AG10803 (cell line): ENCODE measurements around the gene PSORS1C2.
A peak's percentile ranks its signal among the peaks of the same experiment; 100 is the strongest.

Experiments used
- DNase-seq: peaks from one replicate; pipeline ENCODE4 v3.0.0; 2010; ENCODE audit warnings: low read depth
- H3K4me3 ChIP-seq: 2 replicates; pipeline ENCODE4 v1.5.1; 2011; ENCODE audit warnings: mild to moderate bottlenecking, low read length, control low read depth
- TF ChIP-seq, protein P1 (sequence below): conservative IDR thresholded peaks from 2 replicates; pipeline ENCODE4 v1.5.1; 2011; ENCODE audit warnings: mild to moderate bottlenecking, low read length, control low read depth, inconsistent platforms

PSORS1C2 gene

DNA sequence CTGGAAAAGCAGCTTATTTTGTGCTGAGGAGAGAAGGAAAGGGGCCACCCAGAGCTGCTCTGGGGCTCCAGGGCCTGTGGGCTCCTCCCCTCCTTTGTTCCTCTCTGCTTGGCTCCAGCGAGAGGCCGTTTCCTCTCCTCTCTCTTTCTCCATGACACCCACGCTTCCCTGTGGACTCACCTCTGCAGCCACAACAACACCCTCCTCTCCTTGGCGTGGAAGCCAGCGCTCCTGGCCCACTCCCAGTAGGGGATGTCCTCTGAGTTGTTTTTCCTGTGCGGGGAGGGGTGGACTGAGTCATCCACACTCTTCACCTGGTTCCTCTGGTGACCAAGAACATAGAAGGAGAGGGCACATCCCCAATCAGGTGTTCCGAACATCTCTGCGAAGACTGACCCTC, 13.7 kb downstream of the PSORS1C2 start:
- TF ChIP-seq, protein P1, sequence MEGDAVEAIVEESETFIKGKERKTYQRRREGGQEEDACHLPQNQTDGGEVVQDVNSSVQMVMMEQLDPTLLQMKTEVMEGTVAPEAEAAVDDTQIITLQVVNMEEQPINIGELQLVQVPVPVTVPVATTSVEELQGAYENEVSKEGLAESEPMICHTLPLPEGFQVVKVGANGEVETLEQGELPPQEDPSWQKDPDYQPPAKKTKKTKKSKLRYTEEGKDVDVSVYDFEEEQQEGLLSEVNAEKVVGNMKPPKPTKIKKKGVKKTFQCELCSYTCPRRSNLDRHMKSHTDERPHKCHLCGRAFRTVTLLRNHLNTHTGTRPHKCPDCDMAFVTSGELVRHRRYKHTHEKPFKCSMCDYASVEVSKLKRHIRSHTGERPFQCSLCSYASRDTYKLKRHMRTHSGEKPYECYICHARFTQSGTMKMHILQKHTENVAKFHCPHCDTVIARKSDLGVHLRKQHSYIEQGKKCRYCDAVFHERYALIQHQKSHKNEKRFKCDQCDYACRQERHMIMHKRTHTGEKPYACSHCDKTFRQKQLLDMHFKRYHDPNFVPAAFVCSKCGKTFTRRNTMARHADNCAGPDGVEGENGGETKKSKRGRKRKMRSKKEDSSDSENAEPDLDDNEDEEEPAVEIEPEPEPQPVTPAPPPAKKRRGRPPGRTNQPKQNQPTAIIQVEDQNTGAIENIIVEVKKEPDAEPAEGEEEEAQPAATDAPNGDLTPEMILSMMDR = no peak
- DNase-seq = no peak
- no peak overlapping the region for H3K4me3 ChIP-seq

DNA sequence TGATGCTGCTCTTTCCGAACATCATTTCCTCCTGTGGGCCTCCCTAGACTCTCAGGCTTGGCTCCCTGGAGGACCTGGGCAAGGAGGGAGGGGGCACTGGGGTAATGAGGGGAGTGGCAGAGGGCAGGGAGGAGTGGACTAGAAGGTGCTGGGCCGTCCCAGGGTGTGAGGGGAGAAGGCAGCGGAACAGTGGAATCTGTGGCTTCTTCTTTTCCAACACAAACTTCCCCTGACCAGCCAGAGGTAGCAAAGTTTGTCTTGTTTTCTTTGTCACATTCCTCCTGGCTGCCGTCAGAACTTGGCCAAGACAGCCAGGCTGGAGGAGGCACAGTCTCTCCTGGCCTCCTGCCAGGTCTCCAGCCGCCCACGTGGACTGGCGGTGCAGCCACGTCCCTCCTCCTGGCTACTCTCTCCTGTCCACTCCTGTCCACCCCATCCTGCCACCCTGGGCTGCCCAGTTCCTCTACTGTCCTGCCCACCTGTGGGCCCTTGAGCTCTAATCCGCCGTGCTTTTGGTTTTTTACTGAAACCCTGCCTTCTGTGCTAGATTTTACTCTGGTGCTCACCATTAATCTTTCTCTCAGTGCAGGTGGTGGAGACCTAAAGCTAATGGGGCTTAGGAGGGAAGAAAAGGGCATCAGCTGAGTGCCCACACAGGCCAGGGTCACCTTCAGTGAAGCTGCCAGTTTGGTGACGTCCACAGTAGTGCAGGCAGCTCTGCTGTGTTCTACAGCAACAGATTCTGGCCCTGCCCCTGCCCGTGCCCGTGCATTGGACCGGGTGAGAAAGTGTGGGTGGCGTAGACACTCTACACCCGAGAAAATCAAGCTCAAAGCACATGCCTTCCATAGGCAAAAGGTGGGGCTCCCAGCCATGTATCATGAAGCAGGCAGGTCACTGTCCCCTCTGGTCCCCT, 15.8 kb downstream of the PSORS1C2 start:
- DNase-seq = peak; percentile 87
- H3K4me3 ChIP-seq = no peak overlapping the region
- TF ChIP-seq, protein P1 = no peak

DNA sequence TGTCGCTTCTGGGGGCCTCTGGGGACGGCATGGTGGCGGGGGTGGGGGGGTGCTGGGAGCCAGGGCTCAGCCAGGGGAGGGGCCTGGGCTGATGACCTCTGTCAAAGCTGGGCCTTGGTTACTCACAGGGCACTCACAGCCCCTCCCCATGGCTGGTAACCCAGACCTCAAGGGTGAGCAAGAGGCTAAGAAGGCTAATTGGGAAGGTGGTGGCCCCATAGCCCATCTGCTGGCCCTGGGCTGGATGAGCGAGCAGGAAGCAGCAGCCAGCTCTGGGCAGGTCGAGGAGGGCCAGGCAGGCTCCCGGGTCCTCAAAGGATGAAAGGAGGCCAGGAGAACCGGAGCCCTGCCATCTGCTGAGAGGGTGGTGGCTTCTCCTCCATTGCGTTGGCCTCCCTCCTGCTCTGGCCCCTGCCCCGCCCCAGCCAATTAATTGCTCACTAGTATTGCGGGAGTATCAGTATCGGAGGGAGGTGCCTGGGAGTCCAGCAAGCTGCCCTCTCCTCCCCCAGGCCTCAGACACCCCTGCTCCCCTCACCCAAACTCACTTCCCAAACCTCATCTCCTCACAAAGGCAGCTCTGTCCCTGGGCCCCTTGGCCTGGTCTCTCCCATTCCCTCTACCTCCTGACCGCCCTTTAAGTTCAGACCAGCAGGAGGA, 17.6 kb downstream of the PSORS1C2 start:
- TF ChIP-seq, protein P1 = no peak

DNA sequence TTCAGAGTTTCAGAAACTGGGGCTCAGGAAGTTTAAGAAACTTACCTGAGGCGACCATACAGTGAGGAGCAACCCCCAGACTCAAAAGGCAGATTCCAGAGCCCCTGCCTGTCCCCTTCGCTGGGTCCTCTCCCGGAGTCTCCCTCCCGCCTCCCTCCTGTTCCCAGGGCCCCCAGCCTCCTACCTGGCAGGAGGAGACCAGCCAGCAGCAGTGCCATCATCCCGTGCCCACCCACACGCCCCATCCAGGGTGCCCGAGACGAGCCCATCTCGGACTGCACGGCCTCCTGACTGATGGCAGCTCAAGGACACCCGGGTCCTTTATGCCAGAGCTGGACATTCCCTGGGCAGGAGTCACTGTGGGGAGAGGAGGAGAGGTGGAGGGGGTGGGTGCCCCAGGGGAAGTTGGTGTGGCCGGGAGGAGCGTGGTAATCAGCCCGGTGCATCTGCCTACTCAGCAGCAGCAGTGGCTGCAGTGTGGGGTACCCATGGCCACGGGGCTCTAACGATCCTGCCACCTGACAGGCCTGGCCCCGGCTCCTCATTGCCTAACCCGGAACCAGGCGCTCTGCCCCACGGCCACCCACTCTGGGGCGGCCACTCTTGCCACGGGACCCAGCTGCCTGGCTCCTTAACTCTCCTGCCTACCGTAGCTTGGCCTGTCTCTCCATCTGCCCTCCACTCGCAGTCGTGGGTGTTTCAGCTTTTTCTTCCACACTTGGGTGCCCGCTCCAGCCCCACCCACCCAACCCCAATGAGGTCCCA, 18.5 kb downstream of the PSORS1C2 start, which contains the start of gene CDSN:
Gene CDSN, minus strand, starts transcription at position 296 of the 765 bp plus-strand sequence. Its CDS starts 27 bp downstream, at position 269.
- no peak within 1 kb of the TSS for H3K4me3 ChIP-seq
- TF ChIP-seq, protein P1 = no peak
- DNase-seq = no peak

More for the DNA sequence above, 17.6 kb downstream of the PSORS1C2 start:
- no peak overlapping the region for H3K4me3 ChIP-seq
- no peak for DNase-seq

DNA sequence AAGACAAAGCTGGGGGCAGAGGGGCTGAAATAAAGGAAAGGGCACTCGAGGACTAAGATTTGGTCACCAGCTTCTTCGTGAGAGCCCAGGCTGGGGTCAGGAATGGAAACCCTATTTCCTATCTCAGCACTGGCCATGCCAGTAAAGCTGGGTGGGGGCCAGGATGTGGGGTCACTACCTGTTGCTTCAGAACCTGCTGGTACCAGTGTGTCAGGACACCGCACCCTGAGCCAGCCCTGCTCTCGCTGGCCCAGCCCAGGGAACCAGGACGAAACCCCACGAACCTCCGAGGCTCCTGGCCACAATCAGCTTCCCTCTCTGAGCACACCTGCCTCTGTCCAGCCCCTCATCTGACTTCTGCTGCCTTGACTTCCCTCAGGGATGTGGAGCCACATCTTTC, 20.7 kb downstream of the PSORS1C2 start:
- H3K4me3 ChIP-seq = no peak overlapping the region
- DNase-seq = no peak
- TF ChIP-seq, protein P1 = no peak

DNA sequence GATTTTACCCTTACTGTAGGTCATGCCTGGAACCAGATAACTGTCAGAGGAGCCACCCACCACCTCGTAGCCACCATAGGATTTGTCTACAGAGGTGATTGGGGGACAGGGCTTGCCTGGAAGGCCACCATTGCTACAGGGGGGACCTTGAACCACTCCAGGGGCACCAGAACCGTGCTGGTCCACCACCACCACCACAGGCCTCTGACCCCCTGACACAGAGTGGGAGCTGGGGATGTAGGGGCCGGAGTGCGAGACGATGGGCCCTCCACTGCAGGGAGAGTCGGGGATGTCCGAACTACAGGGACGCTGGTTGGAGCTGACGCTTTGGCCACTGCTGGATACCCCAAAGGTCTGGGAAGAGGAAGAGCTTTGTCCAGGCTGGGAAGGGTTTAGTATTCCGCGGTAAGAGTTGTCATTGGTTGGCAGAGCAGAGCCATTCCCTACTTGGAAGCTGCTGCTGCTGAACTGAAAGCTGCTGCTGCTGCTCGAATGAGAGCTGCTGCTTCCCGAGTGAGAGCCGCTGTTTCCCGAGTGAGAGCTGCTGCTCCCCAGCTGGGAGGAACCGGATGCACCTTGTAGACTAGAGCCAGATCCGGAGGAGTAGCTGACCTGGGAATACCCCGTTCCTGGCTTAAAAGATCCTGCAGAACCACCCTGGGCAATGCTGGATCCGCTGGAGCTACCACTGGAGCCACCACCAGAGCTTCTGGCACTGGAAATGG, 22.0 kb downstream of the PSORS1C2 start:
- DNase-seq = peak; percentile 61
- TF ChIP-seq, protein P1 = no peak
- peak overlapping the region; percentile 35 for H3K4me3 ChIP-seq
